Activated CD4-positive, alpha-beta T cell treated with anti-CD3 and anti-CD28 coated beads for 1 hour (primary cell): ENCODE results near the gene PLXNA2.
A peak's percentile ranks its signal among the peaks of the same experiment; 100 is the strongest.

ENCODE experiments used
- DNase-seq: peaks from one replicate; pipeline ENCODE4 v3.0.0-alpha.2; 2020

The PLXNA2 gene

GRCh38 chr1:208265525-208265924, 21.3 kb upstream of the PLXNA2 start:
- DNase-seq: no peak

- DNase-seq: no peak
These were observed 20.9 kb upstream of the PLXNA2 start for GRCh38 chr1:208265122-208265469.

GRCh38 chr1:208264469-208265121, 20.4 kb upstream of the PLXNA2 start:
- DNase-seq: no peak

- no peak for DNase-seq
These were observed 17.7 kb upstream of the PLXNA2 start for GRCh38 chr1:208261874-208262273.

- no peak for DNase-seq
These were observed 14.1 kb upstream of the PLXNA2 start for GRCh38 chr1:208258277-208258676.

GRCh38 chr1:208257351-208257750, 13.2 kb upstream of the PLXNA2 start:
- no peak for DNase-seq

- DNase-seq: no peak
These were observed 12.4 kb upstream of the PLXNA2 start for GRCh38 chr1:208256556-208256955.

- DNase-seq: no peak
These were observed 11.9 kb upstream of the PLXNA2 start for GRCh38 chr1:208256091-208256490.

- no peak for DNase-seq
These were observed 10.7 kb upstream of the PLXNA2 start for GRCh38 chr1:208254862-208255261.

- DNase-seq: no peak
These were observed 10.2 kb upstream of the PLXNA2 start for GRCh38 chr1:208254376-208254775.

GRCh38 chr1:208252836-208253576, 8.8 kb upstream of the PLXNA2 start:
- no peak for DNase-seq

- DNase-seq: no peak
These were observed 8.0 kb upstream of the PLXNA2 start for GRCh38 chr1:208251911-208252835.

GRCh38 chr1:208251015-208251414, 6.8 kb upstream of the PLXNA2 start:
- no peak for DNase-seq

- no peak for DNase-seq
These were observed 6.4 kb upstream of the PLXNA2 start for GRCh38 chr1:208250613-208251012.

GRCh38 chr1:208248991-208249696, 5.0 kb upstream of the PLXNA2 start:
- DNase-seq: no peak

- DNase-seq: no peak
These were observed 4.2 kb upstream of the PLXNA2 start for GRCh38 chr1:208248307-208248801.

GRCh38 chr1:208247696-208248095, 3.5 kb upstream of the PLXNA2 start:
- DNase-seq: no peak

- peak; percentile 50 for DNase-seq
These were observed 1.1 kb upstream of the PLXNA2 start for GRCh38 chr1:208245185-208245705.

- no peak for DNase-seq
These were observed 637 bp downstream of the PLXNA2 start for GRCh38 chr1:208243527-208243966.

- DNase-seq: no peak
These were observed 1.1 kb downstream of the PLXNA2 start for GRCh38 chr1:208242941-208243526.

GRCh38 chr1:208242146-208242545, 2.0 kb downstream of the PLXNA2 start:
- no peak for DNase-seq

GRCh38 chr1:208241512-208241911, 2.7 kb downstream of the PLXNA2 start:
- DNase-seq: no peak
